Right lung (tissue), 5 donors: ENCODE data around the gene TSACC. TPM values are rescaled to one million over a fixed set of nuclear protein-coding genes. Genes with fewer than 3 reads are reported as not detected.

ENCODE experiments used
- DNase-seq, 2 donors: peaks; one replicate each; pipeline ENCODE4 v3.0.0-alpha.2; 2013
- polyA plus RNA-seq, 5 donors: library from polyadenylated mRNA; unstranded; fragments of 120-200 nt; gene quantifications; one replicate each; pipeline versions ENCODE4 v1.2.1 to v1.2.3, GENCODE V29; 2013; ENCODE audit warnings: inconsistent platforms in 1 of 5, low replicate concordance in 1 of 5; ENCODE audit not compliant: insufficient read length in 5 of 5, insufficient read depth in 1 of 5

The TSACC gene
- polyA plus RNA-seq, 5 donors = 0.60 to 1.4 (median 1.0) TPM

DNA sequence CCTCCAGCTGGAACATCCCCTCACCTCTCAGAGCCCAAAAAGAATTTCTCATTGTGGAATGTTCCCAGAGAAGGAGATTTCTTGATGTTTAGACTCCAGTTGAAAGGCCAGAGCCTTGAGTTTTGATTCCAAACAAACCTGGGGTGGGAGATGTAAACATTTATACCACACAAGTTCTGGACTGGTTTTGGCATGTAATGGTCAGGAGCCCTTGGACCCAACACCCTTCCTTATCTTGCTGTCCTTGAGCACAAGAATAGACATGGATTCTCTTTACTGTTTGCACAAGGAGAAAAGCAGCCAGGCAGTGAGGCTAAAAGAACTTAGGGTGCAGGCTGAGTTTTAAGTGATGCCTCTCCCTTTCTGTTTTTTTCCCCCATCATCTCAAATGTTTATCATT, 35.2 kb downstream of the TSACC start:
- no peak for DNase-seq

DNA sequence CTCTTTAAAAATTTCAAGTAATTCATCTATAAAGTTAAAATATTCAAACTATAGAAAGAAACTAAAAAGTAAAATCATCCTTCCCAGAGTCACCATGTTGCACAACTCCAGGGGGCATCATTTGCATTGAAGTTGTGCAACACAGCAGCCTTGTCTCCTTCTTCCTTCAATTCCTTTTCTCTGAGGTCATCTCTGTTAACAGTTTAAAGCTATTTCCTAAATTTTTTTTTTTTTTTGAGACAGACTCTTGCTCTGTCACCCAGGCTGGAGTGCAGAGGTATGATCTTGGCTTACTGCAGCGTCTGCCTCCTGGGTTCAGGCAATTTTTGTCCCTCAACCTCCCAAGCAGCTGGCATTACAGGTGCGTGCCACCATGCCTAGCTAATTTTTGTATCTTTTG, 37.8 kb downstream of the TSACC start:
- no peak for DNase-seq

DNA sequence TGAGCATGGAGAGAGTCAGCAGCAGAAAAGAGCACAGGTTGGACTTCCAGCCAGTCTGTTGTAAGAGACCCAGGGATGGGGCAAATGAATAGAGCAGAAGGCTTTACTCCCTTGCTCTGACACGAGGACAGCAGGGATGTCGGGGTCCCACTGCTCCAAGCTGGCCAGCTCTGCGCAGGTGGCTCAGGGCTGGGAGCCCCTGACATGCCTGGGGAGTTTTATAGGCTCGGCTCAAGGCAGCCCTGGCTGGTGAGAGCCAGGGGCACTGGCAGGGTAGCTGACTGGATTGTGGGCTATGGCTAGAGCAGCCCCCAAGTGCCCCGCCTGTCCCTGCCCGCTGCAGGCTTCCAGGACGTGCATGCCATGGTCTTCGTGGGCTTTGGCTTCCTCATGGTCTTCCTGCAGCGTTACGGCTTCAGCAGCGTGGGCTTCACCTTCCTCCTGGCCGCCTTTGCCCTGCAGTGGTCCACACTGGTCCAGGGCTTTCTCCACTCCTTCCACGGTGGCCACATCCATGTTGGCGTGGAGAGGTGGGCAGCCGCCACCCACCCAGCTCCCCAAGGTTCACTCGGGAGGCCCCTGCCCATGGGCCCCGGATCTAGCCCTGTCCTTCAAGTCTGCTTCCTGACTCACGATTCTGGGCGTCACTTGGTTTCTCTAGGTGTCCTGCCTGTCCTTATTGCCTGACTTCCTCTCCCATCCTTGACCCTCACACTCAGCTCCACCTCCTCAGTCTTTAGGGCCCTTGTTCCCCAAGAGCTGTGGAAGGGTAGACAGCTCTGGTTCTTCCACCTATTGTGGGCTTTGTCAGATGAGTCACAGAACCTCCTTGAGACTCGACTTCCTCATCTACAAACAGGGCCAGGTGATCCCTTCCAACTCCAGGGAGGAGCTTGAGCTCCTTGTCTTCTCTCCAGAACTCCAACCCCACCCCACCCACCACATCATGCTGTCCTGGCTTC, 38.9 kb downstream of the TSACC start:
- no peak for DNase-seq

DNA sequence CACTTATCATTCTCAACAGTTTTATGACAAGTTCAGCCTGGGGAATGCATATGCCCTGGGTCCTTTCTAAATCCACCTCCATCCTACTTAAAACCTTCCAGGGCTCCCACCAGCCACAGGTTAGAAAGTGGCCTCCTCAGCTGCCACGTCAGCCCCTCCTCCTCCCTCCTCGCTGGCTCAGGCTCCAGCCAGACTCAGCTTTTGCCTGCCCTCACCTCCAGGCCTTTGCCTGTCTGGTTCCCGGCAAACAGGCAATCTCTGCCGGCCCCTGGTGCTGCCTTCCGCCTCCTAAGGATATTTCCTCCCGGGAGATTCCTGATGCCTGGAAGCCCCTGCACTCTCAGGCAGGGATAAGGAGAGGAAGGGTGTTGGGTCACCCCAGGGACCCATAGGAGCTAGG, 40.2 kb downstream of the TSACC start:
- no peak for DNase-seq

DNA sequence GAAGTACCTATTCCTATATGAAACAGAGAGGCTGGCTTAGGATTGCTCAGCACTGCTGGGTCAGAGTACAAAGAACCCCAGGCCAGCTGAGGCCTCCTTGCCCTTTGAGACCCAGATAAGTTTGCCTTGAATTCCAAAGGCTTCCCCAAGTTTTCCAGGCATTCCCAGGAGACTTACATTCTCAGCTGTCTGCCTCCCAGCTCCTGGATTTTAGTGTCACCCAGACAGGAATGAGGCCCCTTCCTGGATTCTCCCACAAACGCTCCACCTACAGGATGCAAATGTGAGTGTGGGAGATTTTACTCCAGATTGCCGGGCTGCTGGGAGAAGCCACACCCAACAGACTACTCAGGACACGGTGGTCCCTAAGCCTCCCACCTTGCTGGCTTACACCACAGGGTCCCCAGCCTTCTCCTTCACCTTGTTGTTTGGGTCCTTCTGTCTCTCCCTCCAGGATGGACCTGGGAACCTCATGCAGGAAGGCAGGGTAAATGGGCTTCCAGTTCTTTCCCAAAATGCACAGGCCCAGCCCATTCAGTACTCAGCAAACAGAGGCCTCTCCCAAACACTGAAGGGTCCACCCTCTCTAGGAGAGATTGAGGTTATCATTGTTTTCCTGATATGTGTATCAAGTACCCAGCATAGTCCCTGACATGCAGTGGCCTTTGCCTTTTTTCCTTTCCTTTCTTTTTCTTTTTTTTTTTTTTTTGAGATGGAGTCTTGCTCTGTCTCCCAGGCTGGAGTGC, 41.3 kb downstream of the TSACC start:
- no peak for DNase-seq

DNA sequence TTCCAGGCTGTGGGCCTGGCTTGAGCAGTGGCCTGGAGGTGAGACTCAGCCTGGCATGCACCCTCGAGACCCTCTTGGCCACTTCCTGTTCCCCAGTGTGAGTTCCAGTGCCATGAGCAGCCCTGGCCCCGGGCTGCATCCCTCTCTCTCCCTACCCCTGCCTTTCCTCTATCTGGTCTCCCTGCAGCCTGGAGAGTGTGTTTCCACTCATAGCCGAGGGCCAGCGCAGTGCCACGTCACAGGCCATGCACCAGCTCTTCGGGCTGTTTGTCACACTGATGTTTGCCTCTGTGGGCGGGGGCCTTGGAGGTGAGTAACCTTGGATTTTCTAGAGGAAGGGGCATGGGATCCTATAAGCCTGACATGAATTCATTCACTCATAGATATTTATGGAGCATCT, 44.2 kb downstream of the TSACC start:
- no peak for DNase-seq

DNA sequence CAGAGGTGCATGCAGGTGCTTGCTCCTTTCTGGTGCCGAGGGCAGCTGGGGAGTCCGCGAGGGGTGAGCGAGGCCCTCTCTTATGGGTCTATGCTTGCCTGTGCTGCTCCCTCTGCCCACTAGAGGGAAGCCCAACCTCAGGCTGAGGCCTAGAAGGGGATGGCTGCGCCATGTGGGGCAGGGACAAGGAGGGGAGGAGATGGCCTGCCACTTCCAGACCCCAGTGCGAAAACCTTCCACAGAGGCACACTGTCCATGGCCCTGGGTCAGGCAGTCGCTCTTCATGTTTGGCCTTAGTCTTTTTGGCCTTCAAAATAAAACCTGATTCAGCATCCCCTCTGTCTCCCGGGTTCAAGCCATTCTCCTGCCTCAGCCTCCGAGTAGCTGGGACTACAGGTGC, 44.7 kb downstream of the TSACC start:
- DNase-seq = peak in 1 of 2 donors; percentile 36

DNA sequence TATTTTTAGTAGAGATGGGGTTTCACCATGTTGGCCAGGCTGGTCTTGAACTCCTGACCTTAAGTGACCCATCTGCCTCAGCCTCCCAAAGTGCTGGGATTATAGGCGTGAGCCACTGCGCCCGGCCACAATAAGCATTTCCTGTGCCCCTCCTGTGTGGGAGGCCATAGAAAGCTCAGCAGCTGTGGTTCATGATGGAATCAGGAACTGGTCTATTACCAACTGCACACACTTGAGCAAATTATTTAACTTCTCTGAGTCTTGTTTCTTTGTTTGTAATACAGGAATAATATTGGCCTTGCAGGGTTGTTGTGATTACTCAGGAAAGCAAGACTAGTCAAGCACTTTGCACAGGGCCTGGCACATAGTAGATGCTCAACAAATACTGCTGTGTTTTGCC, 45.7 kb downstream of the TSACC start:
- no peak for DNase-seq

DNA sequence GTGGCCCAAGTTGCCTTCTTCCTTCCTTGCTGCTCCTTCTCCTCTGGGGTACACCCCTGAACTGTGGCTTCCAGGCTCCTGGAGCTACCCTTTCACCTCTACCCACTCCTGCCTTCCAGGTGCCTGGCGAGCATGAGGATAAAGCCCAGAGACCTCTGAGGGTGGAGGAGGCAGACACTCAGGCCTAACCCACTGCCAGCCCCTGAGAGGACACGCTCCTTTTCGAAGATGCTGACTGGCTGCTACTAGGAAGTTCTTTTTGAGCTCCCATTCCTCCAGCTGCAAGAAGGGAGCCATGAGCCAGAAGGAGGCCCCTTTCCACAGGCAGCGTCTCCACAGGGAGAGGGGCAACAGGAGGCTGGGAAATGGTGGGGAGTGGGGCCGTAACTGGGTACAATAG, 46.3 kb downstream of the TSACC start:
- DNase-seq = no peak

DNA sequence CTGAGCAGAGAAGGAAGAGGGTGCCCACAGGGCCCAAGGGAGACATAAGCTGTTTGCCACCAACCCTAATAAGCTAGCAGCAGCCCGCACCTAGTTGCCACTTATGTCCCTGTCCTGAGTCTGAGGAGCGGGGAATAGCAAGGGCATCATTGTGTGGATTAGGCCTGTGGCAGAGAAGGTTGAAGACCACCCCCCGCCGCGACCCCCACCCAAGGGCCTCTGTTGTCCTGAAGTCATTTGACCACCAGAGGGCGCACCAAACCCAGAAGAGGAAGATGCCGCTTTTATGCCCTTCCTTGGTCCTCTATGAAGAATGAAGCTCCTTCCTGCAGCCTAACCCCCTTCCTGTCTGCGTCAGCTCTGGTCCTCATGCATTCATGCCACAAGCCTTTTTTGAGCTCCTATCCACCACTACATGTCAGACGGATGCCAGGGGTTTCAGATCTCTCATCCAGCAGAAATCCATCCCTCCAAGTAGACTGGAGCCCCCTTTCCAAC, 47.3 kb downstream of the TSACC start:
- DNase-seq = peak; percentile 27 to 50

DNA sequence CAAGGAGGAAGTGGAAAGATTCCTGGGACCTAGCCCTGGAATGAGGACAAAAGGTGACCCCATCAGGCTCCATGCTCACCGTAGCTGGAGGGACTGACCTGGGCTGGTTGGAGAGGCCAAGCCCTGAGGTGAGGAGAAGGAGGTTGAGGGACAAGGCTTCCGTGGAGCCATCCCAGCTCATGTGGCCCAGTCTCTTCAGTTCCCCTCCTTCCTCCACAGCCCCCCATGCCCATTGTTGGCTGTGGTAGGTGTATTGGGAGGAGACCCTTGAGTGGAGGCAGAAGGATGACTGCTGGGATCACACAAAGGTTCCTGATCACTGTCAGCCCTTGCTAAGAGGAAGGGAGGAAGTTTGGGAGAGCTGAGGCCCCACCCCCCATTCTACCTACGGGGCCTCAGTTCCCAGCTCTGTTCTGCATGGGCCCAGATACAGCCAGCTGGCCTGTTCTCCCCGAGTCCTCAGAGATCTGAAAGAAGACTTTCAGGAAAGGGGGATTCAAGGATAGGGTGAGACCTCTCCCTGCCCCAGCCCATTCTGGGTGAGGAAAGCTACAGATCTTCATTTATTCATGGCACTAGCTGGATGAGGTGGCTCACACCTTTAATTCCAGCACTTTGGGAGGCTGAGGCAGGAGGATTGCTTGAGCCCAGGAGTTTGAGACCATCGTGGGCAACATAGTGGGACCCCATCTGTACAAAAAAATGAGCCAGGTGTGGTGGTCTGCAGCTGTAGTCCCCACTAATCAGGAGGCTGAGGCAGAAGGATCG, 48.0 kb downstream of the TSACC start:
- DNase-seq = no peak

DNA sequence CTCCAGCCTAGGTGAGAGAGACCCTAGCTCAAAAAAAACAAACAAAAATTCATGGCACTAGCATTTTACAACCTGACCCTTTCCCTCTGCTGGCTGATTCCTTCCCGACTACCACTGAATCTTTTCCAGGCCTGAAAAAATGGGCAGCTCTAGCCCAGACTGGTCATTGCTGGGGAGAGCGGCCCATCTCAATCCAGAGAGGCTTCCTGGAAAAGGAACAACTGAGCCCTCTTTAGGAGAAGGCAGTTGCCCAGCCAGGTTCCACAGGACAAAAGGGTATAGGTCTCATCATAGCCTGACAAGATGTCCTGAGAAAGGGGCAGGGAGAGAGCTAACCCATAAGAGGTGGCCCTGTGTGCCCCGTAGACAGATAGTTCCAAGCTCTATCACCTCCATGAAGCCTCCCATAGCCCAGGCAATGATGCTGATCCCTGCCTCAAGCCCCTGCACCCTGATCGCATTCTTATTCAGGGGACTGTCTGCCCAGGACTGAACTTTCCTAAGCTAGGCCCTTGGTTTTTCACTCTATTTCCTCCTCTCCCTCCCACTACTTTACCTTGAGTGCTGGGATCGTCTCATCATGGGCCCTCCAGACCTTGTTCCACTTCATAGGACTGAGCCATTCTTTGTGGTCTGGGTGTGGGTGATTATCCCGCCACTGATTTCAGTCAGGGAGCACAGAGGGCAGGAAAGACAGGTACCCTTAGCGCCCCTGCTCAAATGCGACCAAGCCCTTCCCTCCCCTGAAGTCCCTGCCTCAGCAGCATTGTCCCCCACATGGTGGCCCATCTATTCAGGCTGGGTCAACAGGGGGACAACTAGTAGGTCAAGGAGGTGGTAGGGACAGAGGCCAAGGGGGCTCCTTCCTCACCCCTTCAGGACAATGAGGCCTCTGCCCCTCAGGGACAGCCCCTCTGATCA, 48.9 kb downstream of the TSACC start:
- no peak for DNase-seq

DNA sequence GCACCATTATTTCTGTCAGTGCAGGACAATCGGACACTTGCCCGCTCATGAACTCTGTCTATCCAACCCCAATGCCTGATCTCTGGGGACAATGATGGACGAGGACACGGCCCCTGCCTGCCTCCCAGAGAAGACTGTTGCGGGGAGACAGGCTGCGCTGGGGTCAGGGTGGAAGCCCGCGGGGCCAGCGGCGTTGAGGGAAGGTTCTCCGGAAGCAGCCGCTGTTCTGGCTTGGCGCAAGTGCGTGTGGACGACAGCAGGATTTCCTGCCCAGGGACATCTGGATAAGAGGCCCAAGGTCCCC, 49.5 kb downstream of the TSACC start:
- DNase-seq = peak in 1 of 2 donors; percentile 18

DNA sequence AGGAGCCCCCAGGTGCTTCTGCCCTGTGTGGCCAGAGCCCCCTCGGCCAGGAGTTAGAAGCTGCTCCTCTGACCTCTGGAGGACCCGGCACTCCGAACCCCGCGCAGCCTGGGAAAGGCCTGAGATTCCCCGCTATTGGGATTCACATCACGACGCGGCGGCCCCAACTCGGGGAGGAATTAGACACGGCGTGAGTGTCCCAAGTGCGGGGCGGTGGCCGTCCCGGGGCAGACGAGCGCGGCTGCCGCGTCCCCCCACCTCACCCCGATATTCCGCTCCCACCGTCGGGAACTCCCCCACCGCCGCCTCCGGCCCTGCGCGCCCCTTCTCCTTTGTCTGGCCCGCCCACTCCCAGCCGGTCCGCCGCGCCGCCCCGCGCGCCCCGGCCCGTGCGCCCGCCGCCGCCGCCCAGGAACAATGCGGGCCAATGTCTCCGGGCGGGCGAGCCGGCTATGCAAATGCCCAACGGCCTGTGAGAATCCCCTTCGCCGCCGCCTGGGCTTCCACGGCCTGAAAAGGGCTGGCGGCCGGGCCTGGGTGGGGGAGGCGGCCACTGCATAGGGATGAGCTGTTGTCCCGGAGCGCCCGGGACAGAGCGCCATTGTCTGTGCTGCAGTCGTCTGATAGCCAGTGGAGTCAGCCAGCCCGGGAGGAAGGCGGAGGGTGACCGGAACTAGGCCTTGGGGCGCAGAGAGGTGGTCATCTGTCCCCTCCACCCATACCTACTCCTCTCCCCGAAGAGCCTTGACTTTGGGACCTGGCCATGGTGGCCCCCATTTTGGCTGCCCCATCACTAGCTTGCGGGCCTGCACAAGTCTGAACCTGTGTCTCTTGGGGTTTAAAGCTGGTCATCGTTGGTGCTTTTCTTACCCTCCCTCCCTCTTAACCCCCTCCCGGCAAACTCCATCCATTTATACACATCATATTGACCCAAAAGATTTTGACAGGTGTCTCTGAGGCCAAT, 50.1 kb downstream of the TSACC start:
- no peak for DNase-seq

DNA sequence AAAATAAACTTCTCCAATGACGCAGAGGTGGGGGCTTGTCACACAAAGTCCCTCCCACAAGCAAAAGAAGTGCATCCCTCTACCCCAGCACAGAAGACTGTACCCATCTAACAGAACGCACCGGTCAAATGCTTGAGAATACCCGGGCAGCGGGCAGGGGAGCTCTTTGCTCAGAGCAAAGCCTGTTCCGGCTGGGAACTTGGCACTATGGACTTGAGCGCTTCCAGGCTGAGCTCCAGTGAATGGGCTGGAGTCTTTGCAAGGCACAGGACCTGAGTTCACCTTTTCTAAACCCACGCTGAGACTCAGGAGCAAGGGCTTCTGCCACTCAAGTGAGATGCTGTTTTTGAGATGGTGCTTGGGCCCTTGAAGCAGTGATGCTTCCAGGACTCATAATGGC, 51.0 kb downstream of the TSACC start:
- DNase-seq = no peak

DNA sequence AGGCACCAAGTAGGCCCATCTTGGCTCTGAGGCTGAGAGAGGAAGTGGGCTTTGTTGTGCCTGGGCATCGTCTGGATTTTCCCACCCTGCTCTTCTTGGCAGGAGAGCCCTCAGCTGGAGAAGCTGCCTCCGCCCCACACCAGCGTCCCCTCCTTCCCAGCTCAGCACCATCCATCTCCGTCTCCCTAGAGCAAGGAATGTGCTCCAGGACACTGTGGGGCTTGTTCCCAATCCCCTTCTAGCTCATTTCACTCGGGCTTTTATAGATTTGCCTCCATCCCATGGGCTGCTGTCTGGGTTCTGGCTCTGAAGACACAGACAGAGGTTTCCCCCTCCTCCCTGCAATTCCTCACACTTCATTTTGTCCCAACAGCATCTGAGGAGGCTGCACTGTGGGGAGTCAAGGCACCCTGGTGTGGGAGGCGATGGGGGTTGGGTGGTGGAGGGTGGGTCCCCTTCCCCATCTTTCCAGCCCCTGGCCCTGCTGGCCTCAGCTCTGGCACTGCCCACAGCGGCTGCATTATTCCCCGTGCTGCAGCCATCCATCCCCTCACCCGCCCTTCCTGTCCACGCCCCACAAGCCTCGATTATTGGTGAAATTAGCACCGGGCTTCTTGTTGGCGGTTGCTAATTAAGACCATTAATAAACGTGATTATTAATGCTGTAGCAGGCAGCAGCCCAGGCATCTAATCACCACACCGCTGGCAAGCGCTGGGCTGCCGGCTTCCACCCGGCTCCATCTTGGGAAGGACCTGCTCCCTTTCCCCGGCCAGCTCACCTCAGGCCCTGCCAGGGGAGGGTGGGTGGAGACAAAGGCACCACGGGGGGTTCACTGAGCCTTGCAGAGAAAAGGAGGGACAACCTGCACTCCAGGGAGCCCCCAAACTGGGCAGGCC, 52.4 kb downstream of the TSACC start:
- no peak for DNase-seq

DNA sequence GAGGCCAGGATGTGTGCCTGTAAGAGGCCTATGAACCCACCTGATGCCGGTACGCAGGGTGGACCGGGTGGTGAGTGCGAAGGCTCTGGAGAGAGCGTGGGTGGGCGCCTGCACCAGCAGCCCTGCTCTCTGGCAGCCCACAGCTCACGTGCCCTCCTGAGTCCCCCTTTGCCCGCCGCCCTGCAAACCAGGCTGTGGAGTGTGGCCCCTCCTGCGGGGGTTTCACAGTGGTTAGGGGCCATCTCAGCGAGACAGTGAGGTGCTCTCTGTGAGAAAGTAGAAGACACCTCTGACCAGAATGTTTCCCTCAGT, 53.0 kb downstream of the TSACC start:
- DNase-seq = no peak

DNA sequence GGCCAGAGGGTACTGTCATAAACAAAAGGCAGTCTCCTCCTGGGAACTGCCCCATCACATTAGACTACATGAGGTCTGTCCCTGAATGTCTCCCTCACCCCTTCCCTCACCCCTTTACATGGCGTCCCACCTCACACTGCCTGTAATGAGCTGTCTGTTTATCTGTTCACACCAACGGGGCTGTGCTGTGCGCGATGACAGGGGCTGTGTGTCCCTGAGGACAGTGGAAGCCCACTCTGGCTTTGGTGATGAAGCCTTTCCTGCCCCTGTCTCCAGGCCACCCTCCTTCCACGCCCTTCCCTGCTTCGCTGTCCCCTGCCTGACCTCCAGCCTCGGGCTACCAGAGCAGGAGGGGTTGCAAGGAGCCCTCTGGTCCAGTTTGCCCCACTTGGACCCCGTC, 53.4 kb downstream of the TSACC start:
- no peak for DNase-seq

DNA sequence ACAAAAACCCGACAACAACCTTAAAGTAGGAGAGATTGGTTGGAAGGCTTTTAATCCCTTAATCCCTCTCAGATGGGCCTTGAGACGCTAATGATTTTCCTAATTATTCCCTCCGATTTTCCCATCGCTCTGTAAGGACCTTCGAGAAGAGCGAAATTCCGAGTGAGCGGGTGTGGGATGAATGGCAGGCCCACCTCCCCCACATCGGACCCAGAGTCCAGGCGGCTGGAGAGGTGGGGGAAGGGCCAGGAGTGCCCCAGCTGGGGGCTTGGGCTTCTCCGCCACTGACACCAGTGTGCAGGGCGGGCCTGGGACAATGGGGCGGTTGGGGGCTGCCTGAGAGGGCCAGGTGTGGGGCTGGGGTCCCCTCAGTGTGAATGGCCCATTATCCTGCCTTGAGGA, 54.1 kb downstream of the TSACC start:
- no peak for DNase-seq
